HG02938 (cell line): Measurements from ENCODE around the gene TEKT2.

Source experiments
- ATAC-seq: cut with Tn5 transposase; IDR thresholded peaks from one replicate; pipeline ENCODE4 v1.9.1; 2021; ENCODE audit warnings: mild to moderate bottlenecking, moderate library complexity; ENCODE audit not compliant: unreplicated experiment

TEKT2 gene

GRCh38 chr1:36099681-36100341 lies 15.9 kb downstream of the TEKT2 start:
- no peak for ATAC-seq

- ATAC-seq = no peak
Observed at GRCh38 chr1:36100376-36100775, 16.5 kb downstream of the TEKT2 start.

- no peak for ATAC-seq
Observed at GRCh38 chr1:36101546-36101945, 17.7 kb downstream of the TEKT2 start.

GRCh38 chr1:36106269-36106668 lies 22.4 kb downstream of the TEKT2 start:
- ATAC-seq = no peak

- ATAC-seq = no peak
Observed at GRCh38 chr1:36107394-36107793, 23.5 kb downstream of the TEKT2 start.

- ATAC-seq = no peak
Observed at GRCh38 chr1:36108314-36108713, 24.4 kb downstream of the TEKT2 start.

- ATAC-seq = no peak
Observed at GRCh38 chr1:36109041-36109679, 25.3 kb downstream of the TEKT2 start.

- ATAC-seq = no peak
Observed at GRCh38 chr1:36111151-36111550, 27.3 kb downstream of the TEKT2 start.

- ATAC-seq = no peak
Observed at GRCh38 chr1:36112823-36113222, 28.9 kb downstream of the TEKT2 start.

- no peak for ATAC-seq
Observed at GRCh38 chr1:36114371-36114770, 30.5 kb downstream of the TEKT2 start.

- ATAC-seq = no peak
Observed at GRCh38 chr1:36115200-36115669, 31.3 kb downstream of the TEKT2 start.

- no peak for ATAC-seq
Observed at GRCh38 chr1:36115931-36116330, 32.0 kb downstream of the TEKT2 start.

- ATAC-seq = no peak
Observed at GRCh38 chr1:36116901-36117300, 33.0 kb downstream of the TEKT2 start.

- ATAC-seq = no peak
Observed at GRCh38 chr1:36118447-36119204, 34.7 kb downstream of the TEKT2 start.

GRCh38 chr1:36119456-36119855 lies 35.6 kb downstream of the TEKT2 start:
- no peak for ATAC-seq

GRCh38 chr1:36122062-36123030 lies 38.5 kb downstream of the TEKT2 start:
- ATAC-seq = no peak

GRCh38 chr1:36123356-36123755 lies 39.5 kb downstream of the TEKT2 start:
- no peak for ATAC-seq

GRCh38 chr1:36124404-36125128 lies 40.7 kb downstream of the TEKT2 start:
- ATAC-seq = no peak

GRCh38 chr1:36125129-36125991 lies 41.5 kb downstream of the TEKT2 start, which contains the start of gene COL8A2:
COL8A2 (minus strand) TSS chr1:36125222; CDS start chr1:36100242, 24,980 bp downstream.
- ATAC-seq = no peak
